Measurements from ENCODE around the gene MOSPD3. TPM values are rescaled to one million over a fixed set of nuclear protein-coding genes. Genes with fewer than 3 reads are reported as not detected.

MOSPD3 gene
- total RNA-seq, 1 donor from 2014 or later: 17.5 TPM

GRCh38 chr7:100621554-100621953, 9.2 kb downstream of the MOSPD3 start:
- TF ChIP-seq CTCF (IDR thresholded peaks at IDR 0.05): no peak
- Mint-ChIP-seq H3K27me3 (ENCODE audit: low read depth) (no peaks in the 10 kb centered on the region), H3K9me3 (ENCODE audit: low read depth) (no peaks in the 10 kb centered on the region), H3K27ac (ENCODE audit: unreplicated experiment) (no peak overlapping the region), H3K36me3 (ENCODE audit: low read depth) (peaks cover 6% of the 10 kb centered on the region), H3K4me3 (ENCODE audit: unreplicated experiment) (no peak overlapping the region), H3K4me1 (ENCODE audit: low read depth) (peaks cover 7% of the 10 kb centered on the region)
- DNase-seq (ENCODE audit: low spot score): no peak

- no peaks in the 10 kb centered on the region for H3K27me3 Mint-ChIP-seq (ENCODE audit: low read depth)
- H3K9me3 Mint-ChIP-seq (ENCODE audit: low read depth): no peaks in the 10 kb centered on the region
- no peak for DNase-seq (ENCODE audit: low spot score)
- no peak overlapping the region for H3K27ac Mint-ChIP-seq (ENCODE audit: unreplicated experiment)
- H3K36me3 Mint-ChIP-seq (ENCODE audit: low read depth): peaks cover 6% of the 10 kb centered on the region
- H3K4me3 Mint-ChIP-seq (ENCODE audit: unreplicated experiment): no peak overlapping the region
- H3K4me1 Mint-ChIP-seq (ENCODE audit: low read depth): peaks cover 7% of the 10 kb centered on the region
- no peak for TF ChIP-seq CTCF (IDR thresholded peaks at IDR 0.05)
These were observed 11.8 kb downstream of the MOSPD3 start for GRCh38 chr7:100623951-100624824.

- H3K27ac Mint-ChIP-seq (ENCODE audit: unreplicated experiment): no peak overlapping the region
- no peaks in the 10 kb centered on the region for H3K27me3 Mint-ChIP-seq (ENCODE audit: low read depth)
- H3K9me3 Mint-ChIP-seq (ENCODE audit: low read depth): no peaks in the 10 kb centered on the region
- peaks cover 3% of the 10 kb centered on the region for H3K36me3 Mint-ChIP-seq (ENCODE audit: low read depth)
- no peak for TF ChIP-seq CTCF (IDR thresholded peaks at IDR 0.05)
- H3K4me1 Mint-ChIP-seq (ENCODE audit: low read depth): peaks cover 7% of the 10 kb centered on the region
- peak overlapping the region; percentile 65 for H3K4me3 Mint-ChIP-seq (ENCODE audit: unreplicated experiment)
- no peak for DNase-seq (ENCODE audit: low spot score)
These were observed 13.7 kb downstream of the MOSPD3 start for GRCh38 chr7:100626055-100626454.

- no peak for TF ChIP-seq CTCF (IDR thresholded peaks at IDR 0.05)
- Mint-ChIP-seq H3K9me3 (ENCODE audit: low read depth) (no peaks in the 10 kb centered on the region), H3K4me1 (ENCODE audit: low read depth) (peaks cover 7% of the 10 kb centered on the region), H3K36me3 (ENCODE audit: low read depth) (peaks cover under 1% of the 10 kb centered on the region), H3K4me3 (ENCODE audit: unreplicated experiment) (peak overlapping the region; percentile 65), H3K27ac (ENCODE audit: unreplicated experiment) (no peak overlapping the region), H3K27me3 (ENCODE audit: low read depth) (no peaks in the 10 kb centered on the region)
- DNase-seq (ENCODE audit: low spot score): no peak
These were observed 14.3 kb downstream of the MOSPD3 start for GRCh38 chr7:100626530-100627237.

- H3K27me3 Mint-ChIP-seq (ENCODE audit: low read depth): no peaks in the 10 kb centered on the region
- peaks cover 7% of the 10 kb centered on the region for H3K4me1 Mint-ChIP-seq (ENCODE audit: low read depth)
- H3K27ac Mint-ChIP-seq (ENCODE audit: unreplicated experiment): no peak overlapping the region
- H3K4me3 Mint-ChIP-seq (ENCODE audit: unreplicated experiment): no peak overlapping the region
- no peak for DNase-seq (ENCODE audit: low spot score)
- H3K9me3 Mint-ChIP-seq (ENCODE audit: low read depth): no peaks in the 10 kb centered on the region
- TF ChIP-seq CTCF (IDR thresholded peaks at IDR 0.05): no peak
- H3K36me3 Mint-ChIP-seq (ENCODE audit: low read depth): no peaks in the 10 kb centered on the region
These were observed 14.9 kb downstream of the MOSPD3 start for GRCh38 chr7:100627238-100627549.
